ENCODE data around the gene MPG.

DNA sequence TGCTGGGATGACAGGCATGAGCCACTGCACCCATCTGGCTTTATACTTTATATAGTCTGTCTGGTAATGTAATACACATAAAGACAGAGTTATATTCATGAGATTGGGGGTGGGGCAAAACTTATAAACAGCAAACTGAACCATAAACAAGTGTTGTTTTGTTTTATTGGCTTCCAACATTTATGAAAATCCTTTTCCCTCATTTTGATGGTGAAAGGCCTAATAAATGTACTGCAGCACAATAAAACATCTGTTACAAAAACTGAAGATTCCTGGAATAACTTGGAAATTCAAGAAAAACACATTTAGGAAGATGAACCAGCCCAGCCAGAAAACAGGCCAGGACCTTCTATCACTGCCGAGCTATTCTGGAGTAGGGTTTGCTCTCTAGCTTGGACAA is 44.3 kb downstream of the MPG start:
- TF ChIP-seq POLR2AphosphoS5 (IDR thresholded peaks at IDR 0.05) (no peak), POLR2A (IDR thresholded peaks at IDR 0.05) (no peak), EP300 (IDR thresholded peaks at IDR 0.05; ENCODE audit: low read depth) (no peak)
- TF ChIP-seq, protein P1, sequence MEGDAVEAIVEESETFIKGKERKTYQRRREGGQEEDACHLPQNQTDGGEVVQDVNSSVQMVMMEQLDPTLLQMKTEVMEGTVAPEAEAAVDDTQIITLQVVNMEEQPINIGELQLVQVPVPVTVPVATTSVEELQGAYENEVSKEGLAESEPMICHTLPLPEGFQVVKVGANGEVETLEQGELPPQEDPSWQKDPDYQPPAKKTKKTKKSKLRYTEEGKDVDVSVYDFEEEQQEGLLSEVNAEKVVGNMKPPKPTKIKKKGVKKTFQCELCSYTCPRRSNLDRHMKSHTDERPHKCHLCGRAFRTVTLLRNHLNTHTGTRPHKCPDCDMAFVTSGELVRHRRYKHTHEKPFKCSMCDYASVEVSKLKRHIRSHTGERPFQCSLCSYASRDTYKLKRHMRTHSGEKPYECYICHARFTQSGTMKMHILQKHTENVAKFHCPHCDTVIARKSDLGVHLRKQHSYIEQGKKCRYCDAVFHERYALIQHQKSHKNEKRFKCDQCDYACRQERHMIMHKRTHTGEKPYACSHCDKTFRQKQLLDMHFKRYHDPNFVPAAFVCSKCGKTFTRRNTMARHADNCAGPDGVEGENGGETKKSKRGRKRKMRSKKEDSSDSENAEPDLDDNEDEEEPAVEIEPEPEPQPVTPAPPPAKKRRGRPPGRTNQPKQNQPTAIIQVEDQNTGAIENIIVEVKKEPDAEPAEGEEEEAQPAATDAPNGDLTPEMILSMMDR (IDR thresholded peaks at IDR 0.05): no peak
